Measurements from ENCODE around the gene SEC24B. TPM values are rescaled to one million over a fixed set of nuclear protein-coding genes. Genes with fewer than 3 reads are reported as not detected.

SEC24B gene
- 10 to 100 TPM in 11 of 12 donors, not detected in 1; 17.2 to 40.9 (median 30.4) TPM for polyA plus RNA-seq (ENCODE audit: insufficient read length in 12 of 12)
- long read RNA-seq, donor 1, partial matches to known transcripts = 7 of 7 reads
- long read RNA-seq, donor 1, other reads (novel, unspliced or antisense) = 0 of 7 reads
- long read RNA-seq, donor 2, full-length matches to known transcripts = 1 of 6 reads
- long read RNA-seq, donor 2, partial matches to known transcripts = 5 of 6 reads
- long read RNA-seq, donor 2, other reads (novel, unspliced or antisense) = 0 of 6 reads
- long read RNA-seq, donor 3 = 0 reads
- long read RNA-seq, donor 4, partial matches to known transcripts = 0 of 1 reads
- long read RNA-seq, donor 4, other reads (novel, unspliced or antisense) = 0 of 1 reads
- long read RNA-seq, donor 5, partial matches to known transcripts = 6 of 8 reads
- long read RNA-seq, donor 5, other reads (novel, unspliced or antisense) = 0 of 8 reads
- long read RNA-seq, donor 6, partial matches to known transcripts = 10 of 11 reads
- long read RNA-seq, donor 6, other reads (novel, unspliced or antisense) = 0 of 11 reads
- long read RNA-seq, donor 7 = 0 reads
- long read RNA-seq, donor 8, full-length matches to known transcripts = 1 of 9 reads
- long read RNA-seq, donor 8, partial matches to known transcripts = 8 of 9 reads
- long read RNA-seq, donor 8, other reads (novel, unspliced or antisense) = 0 of 9 reads
- long read RNA-seq, donor 9 = 0 reads
- long read RNA-seq, donor 10, partial matches to known transcripts = 0 of 1 reads
- long read RNA-seq, donor 10, other reads (novel, unspliced or antisense) = 0 of 1 reads
- long read RNA-seq, donor 11, full-length matches to known transcripts = 3 of 3 reads
- long read RNA-seq, donor 11, partial matches to known transcripts = 0 of 3 reads
- long read RNA-seq, donor 11, other reads (novel, unspliced or antisense) = 0 of 3 reads

DNA sequence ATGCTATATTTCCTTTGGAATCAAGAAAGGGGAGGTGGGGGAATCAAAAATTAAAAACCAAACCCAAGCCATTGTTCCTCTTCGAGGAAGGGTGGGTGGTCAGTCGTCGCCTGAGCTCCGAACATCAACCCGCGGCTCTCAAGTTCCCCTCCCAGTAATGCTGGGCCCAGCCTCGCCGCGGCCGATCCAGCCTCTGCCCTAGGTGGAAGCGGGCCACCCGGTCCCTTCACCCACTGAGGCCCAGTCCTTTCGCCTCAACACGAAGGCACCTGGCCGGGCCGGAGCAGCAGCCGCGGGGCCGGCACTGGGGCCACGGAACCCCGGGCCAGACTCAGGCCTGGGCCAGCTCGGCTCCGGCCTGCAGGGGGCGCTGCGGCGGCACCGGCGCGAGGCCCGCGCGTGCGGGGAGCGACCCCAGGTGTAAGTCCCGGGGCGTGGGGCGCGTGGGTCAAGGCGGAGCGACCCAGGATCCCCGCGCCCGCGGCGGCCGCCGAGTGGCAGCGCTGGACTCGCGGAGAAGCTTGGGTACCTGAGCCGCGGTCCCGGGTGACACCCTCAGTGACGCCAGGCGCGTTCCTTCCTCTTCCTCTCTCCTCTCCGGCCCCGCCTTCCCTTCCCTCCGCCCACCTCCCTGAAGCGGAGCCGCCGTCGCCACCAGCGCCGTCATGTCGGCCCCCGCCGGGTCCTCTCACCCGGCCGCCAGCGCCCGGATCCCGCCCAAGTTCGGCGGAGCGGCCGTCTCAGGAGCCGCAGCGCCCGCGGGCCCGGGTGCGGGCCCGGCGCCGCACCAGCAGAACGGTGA lies at the start of gene SEC24B:
SEC24B (plus strand) TSS at position 611 of the 802 bp plus-strand sequence; CDS start at position 666, 55 bp downstream.
- peak; percentile 85 for DNase-seq

DNA sequence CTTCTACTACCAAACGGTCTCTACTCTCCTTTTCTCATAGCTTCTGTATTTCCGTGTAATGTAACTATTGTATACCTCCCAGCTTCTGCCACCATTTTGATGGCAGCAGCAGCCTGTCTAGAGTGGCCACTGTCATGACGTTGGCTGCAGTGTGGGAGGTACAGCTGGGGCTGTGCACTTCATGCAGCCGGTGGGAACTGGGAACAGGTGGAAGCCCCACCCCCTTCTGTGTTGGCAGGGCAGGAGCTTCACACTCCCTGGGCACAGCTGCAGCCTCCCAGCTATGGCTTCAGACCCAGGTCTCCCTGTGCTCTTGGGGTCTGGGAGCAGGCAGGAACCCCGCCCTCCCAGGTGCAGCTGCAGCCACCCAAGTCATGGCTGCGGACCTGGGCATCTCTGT lies 49.8 kb upstream of the SEC24B start:
- no peak for DNase-seq

DNA sequence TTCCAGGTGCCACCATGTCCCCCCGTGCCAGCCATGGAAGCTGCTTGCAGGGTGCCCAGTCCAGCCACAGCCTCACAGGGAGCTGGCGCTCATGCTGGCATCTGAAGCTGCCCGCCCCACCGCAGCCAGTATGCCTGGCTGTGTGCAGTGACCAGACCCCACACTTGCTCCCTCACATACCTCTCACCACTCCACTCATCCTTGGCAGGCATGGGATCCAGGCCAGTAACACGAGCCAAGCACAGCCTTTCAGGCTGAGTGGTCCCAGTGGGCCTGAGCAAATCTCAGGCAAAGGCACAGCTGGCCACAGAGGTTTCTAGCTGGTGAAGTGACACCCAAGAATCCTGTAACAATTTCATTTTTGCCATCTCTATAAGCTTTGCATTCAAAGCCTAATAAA lies 48.4 kb upstream of the SEC24B start:
- no peak for DNase-seq

DNA sequence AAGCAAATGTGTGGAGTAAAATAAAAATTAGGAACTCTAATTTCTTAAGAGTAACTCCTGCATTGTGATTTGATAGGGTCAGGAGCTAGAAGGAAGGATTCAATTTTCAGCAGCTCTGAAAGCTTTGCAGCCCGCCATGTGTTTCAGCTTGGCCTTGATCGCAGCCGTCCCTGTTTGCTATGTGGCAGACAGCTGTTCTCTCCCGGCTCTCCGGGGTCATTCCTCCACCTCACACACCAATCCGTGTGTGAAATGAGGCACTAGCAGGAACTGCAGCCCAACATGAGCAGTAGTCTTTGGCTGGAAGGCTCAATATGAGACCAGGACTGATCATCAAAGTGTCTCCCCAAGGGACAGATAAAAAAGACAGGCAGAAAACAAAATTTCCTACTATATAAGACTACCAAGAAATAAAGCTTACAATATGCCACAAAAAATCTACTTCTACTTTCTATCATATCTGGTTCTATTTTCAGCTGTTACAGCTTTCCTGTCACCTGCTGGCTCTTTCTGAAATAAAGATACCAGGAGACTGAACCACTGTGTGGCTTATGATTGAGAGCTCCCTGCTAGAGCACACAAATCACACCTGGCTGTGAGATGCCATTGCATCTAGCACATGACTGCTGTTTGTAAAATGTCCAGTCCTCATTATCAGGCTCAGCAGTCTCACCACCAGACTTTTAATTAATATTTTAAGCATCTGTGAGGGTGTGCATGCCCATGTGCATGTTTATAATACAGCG lies 44.1 kb upstream of the SEC24B start:
- DNase-seq = peak; percentile 52

DNA sequence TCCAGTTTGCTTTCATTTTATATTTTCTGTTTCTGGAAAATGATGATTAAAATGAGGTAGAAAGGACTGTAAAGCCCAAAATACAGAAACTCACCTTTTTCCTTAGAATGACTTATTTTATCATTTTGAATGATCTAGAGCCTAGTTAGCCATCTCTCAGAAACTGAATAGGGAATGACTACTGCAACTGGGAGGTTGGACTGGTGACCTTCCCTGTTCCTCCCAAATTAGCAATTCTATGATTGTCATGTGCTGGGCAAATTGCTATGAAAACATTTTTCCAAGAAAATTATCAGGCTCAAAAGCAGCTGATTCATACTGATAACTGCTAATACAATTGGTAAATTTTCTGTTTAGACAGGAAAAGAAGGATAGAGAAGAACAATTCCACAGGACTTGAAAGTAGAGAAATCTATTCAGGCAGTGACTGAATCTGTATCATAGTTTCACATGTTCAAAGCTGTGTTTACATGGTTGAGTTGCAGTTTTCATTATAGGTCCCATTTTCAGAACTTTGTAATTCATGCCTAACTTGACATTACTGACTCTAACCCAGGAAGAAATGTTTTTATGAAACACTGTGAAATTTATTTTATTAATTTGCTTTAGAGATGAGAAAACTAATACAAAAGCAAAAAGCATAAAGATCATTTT lies 43.4 kb upstream of the SEC24B start:
- no peak for DNase-seq

DNA sequence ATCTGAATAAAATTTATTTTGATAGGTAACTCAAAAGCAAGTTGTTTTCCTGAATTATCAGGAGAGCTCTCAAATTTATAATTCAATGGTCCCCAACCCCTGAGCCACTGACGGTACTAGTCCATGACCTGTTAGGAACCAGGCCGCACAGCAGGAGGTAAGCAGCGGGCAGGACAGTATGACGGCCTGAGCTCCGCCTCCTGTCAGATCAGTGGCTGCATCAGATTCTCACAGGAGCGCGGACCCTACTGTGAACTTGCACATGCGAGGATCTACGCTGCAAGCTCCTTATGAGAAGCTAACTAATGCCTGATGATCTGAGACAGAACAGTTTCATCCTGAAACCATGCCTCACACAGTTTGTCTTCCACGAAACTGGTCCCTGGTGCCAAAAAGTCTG lies 37.9 kb upstream of the SEC24B start:
- DNase-seq = no peak

DNA sequence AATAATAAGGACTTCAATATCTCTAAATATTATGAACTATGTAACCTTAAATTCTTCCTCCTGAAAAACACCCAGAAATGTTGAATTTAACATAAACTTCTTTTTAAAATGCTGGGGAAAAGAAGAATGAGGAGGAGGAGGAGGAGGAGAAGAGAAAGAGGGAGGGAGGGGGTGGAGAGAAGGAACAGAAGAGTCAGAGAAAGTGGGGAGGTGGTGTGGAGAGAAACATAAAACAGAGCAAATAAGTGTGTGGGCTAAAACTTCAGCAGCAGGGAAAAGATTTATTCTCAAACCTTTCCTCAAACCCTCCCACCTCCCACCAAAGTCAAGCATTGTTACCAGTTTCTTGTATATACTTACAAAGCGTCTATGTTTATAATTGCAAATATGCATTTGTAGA lies 34.7 kb upstream of the SEC24B start:
- no peak for DNase-seq

DNA sequence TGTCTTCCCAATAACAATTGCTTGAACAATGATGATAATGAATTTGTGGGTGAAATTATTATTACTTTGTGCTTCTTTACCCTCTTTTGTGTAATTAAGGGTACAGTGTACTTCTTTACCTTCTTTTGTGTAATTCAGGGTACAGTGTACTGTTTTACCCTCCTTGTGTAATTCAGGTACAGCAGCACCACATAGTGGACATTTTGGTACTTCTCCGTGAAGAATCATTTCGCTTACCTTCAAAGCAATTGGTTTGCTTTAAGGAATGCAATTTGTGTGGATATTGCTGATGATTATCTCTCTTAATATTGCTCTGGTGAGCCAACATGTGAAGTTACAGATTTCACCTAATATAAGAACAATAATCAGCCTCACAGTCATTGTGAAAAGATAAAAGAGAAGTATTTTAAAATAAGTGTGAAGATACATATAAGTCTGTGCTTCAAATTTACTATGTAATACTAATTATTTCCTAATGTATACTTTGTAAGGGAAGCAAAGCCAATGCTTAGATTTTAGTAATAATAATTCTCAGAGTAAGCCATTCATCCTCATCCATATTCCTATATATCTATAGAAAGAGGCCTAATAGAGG lies 27.2 kb upstream of the SEC24B start:
- peak; percentile 62 for DNase-seq

DNA sequence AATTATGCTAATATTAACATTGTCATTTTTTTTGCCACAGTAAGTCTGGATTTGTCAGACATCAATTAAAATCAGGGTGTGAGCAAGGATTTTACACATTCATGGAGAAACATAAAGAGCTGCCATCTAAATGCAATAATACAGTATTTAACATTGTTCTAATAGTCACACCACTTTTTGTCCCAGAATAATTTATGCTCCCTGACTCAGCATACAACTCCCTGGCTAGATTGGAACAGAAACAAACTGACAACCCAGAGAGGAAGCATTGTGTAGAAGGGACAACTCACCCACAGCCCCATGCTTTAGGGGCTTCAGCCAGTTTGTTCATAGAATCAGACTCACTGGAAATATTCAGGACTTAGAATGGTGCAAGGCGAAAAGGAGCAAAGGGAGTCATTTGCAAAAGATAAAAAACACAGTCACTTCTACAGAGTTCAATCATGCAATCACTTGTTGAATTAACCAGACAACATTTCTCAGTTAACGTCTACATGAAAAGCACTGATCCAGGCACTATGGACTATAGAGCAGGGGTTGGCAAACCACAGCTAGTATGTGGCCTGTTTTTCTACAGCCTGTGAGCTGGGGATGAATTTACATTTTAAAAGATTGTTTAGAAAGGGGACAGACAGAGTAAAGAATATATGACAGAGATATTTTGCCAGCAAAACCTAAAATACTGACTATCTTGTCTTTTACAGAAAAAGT lies 26.4 kb upstream of the SEC24B start:
- no peak for DNase-seq

DNA sequence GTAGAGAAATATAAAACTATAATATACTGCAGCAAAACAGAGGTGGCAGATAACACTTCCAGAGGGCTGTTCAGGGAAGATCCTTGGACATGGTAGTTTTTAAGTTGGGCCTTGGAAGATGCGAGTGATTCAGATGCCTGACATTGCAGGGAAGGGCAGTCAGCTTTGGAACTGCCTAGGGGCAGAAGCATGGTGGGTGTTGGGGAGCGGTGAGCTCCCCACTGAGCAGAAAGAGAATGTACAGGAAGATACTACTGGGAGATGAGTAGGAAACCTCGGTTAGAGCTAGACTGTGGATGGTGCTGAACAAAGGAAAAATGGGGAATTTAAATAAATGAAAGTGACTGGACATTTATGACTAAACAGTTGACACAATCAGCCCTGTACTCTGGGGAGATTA lies 24.9 kb upstream of the SEC24B start:
- no peak for DNase-seq

DNA sequence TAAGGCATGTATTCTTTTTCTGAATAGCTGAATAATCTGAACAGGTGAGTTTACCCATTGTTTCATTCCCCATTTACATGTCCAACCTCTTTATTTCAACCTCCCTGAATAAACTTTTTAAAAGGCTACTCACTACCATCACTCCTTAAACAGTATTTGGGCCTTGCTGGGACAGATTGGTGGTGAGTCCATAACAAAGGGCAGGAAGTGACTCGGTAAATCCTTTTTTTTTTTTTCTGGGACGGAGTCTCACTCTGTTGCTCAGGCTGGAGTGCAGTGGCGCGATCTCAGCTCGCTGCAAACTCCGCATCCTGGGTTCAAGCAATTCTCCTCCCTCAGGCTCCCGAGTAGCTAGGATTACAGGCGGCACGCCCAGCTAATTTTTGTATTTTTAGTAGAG lies 23.4 kb upstream of the SEC24B start:
- no peak for DNase-seq

DNA sequence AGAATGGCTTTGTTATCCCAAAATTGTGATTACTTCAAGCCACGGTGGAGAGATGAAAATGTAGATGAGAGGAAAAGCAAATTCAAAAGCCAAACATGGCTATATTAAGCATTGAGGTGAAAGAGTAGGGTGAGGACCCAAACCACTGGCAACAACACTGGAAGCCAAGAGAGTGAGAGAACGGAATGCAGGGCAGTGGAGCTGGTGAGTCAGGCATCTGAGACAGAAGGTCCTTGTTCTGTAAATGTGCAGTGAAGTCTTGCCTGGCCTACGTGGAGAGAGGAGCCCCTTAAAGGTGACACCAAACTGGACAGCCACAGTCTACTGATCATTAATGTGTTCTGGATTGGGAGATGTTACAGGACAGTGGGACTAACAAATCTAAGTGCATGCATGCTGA lies 22.8 kb upstream of the SEC24B start:
- DNase-seq = no peak

DNA sequence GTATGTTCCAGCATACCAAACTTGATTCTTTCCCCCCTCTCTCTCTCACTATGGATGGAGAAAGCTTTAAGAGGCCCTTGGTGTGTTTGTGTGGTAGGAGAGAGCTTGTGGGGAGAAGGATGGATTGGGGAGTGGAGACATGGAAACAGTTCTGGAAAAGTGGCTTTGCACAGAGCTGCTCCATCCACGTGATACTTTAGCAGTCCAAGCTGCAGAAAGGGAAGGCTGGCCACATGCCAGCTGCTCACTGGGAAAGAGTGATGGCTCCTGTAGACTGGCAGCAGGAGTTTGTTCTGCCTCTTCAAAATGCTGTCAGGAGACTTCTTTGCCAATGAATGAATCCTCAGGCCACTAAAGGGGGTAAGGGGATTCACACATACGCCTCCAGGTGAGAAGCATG lies 21.7 kb upstream of the SEC24B start:
- peak; percentile 66 for DNase-seq

DNA sequence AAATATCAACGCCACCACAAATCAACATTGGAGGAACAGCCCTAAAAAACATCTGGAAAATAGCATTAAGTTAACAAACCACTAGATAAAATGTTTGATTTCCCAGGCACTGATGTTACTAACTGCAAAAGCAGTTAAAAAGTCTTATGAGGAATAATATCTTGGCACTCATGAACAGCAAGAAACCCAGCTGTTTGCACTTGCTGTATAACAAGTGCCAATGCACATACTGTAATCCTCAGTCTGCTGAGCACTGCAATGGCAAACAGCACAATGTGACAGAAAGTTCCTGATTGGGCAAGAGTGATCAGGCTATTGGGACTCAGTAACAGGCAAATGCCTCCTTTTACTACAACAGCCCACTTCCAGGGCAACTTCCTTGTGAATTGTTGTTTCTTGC lies 20.8 kb upstream of the SEC24B start:
- peak; percentile 61 for DNase-seq

DNA sequence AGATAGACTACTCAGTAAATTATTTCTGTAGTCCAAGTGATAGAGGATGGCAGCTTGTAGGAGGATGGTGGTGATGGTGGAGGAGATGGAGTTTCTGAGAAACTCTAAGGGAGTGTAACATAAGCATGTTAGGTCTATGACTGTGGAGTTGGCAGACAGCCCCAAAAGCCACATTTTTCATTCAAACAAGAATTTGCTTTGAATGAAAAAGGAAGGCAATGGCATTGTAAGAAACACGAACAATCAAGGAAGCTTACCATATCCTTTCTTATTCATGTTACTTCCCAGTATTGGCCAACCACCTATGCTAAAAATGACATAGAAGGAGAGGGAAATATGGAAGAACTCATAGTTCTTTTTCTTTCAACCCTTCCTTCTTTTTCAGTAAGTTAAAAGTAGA lies 18.7 kb upstream of the SEC24B start:
- no peak for DNase-seq

DNA sequence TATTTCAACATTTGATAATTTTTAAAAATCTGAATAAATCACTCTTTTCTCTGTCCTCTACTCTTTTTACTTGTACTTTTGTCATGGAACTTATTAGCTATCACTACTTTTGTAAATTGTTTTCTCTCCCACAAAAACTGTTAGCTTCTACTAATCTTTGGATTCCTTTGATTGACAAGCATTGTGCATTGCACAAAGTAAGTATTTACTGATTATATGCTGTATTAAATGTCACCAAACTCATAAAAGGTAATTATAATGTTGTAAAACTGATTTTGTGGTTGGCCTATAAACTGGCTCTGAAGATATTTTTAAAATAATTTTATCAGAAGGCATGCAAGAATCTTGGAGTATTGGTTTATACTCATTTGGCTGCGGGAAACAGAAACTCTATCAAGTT lies 15.0 kb upstream of the SEC24B start:
- no peak for DNase-seq

DNA sequence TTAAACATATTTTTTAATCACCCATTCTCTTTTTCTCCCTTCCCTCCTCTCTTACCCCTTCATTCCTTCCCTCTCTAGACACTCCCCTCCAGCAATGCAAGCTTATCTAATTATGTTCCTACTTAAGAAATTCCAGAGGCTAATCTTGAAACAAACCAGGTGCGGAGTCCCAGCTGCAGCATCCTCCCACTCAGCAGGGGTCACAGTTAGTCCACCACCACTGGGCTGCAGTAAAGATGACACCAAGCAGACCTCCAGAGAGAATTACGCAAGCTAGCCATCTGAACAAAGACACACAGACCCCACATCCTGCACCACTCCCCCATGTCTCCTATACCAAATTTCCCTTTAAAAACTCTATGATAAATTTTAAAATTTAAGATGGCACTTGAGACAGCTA lies 13.9 kb upstream of the SEC24B start:
- DNase-seq = no peak

DNA sequence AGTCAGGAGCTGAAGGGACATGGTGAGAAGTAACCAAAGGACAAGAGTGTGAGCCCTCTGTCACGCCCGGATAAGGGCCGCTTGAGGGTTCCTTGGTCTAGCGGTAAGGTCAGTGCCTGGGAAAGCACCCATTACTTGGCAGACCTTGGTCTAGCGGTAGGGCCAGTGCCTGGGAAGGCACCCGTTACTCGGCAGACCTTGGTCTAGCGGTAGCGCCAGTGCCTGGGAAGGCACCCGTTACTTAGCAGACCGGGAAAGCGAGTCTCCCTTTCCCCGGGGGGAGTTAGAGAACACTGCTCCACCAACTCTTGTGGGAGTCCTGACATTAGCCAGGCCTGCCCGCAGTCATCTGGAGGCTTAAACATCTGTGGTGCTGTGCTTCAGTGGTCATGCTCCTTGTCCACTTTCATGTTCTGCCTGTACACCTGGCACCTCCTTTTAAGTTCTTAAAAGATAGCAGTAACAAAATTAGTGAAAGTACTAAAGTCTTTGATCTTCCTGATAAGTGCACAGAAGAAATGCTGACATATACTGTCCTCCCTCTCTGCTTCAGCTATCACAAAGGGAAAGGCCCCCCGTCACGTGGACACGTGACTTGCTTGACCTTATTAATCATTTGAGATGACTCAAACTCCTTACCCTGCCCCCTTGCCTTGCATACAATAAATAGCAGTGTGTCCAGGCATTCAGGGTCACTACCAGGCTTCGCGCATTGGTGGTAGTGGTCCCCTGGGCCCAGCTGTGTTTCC lies 9.3 kb upstream of the SEC24B start:
- no peak for DNase-seq

DNA sequence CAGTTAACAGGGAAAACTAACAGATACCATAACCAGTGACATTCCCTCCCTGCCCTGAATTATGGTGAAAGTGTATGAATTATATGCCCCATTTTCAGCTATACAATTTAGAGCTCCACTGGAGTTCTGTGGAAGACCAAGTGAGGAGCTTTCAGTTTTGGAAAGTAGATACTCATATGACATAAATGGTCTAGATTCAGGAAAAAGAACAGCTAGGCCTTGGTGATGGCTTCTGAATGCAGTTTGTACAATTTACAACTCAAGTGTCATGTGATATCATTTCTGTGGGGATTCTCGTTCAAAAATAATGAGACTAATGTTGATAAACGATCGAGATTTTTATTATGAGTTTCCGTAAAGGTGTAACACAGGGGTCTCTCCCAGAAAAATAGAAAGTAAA lies 8.2 kb upstream of the SEC24B start:
- no peak for DNase-seq

All from muscle of arm (tissue), 14 donors.